GM21529 (cell line): ENCODE results near the gene SMLR1.
A peak's percentile ranks its signal among the peaks of the same experiment; 100 is the strongest.

ENCODE experiments used
- ATAC-seq: cut with Tn5 transposase; IDR thresholded peaks from one replicate; pipeline ENCODE4 v1.9.1; 2021; ENCODE audit not compliant: unreplicated experiment

The SMLR1 gene

GRCh38 chr6:130824978-130825694 lies 2.1 kb upstream of the SMLR1 start:
- ATAC-seq: no peak

GRCh38 chr6:130825772-130826441 lies 1.3 kb upstream of the SMLR1 start:
- ATAC-seq: no peak

- no peak for ATAC-seq
Measured at GRCh38 chr6:130826442-130827246, 562 bp upstream of the SMLR1 start.

- no peak for ATAC-seq
Measured at GRCh38 chr6:130829333-130829910, 2.2 kb downstream of the SMLR1 start.

- no peak for ATAC-seq
Measured at GRCh38 chr6:130831607-130832006, 4.4 kb downstream of the SMLR1 start.

GRCh38 chr6:130833569-130833968 lies 6.4 kb downstream of the SMLR1 start:
- no peak for ATAC-seq

GRCh38 chr6:130834482-130835251 lies 7.5 kb downstream of the SMLR1 start:
- ATAC-seq: no peak

GRCh38 chr6:130836055-130836640 lies 8.9 kb downstream of the SMLR1 start:
- ATAC-seq: no peak

GRCh38 chr6:130837067-130837466 lies 9.9 kb downstream of the SMLR1 start:
- ATAC-seq: no peak

GRCh38 chr6:130838250-130838860 lies 11.1 kb downstream of the SMLR1 start:
- ATAC-seq: no peak

- ATAC-seq: no peak
Measured at GRCh38 chr6:130838951-130839350, 11.7 kb downstream of the SMLR1 start.

- ATAC-seq: no peak
Measured at GRCh38 chr6:130839379-130839778, 12.2 kb downstream of the SMLR1 start.

GRCh38 chr6:130840050-130840449 lies 12.8 kb downstream of the SMLR1 start:
- no peak for ATAC-seq

GRCh38 chr6:130841128-130841728 lies 14.0 kb downstream of the SMLR1 start:
- ATAC-seq: no peak

- ATAC-seq: peak; percentile 80
Measured at GRCh38 chr6:130843575-130844320, 16.5 kb downstream of the SMLR1 start.

- ATAC-seq: no peak
Measured at GRCh38 chr6:130846501-130846900, 19.3 kb downstream of the SMLR1 start.

GRCh38 chr6:130847001-130847910 lies 20.1 kb downstream of the SMLR1 start:
- ATAC-seq: no peak

- ATAC-seq: peak; percentile 81
Measured at GRCh38 chr6:130848945-130849344, 21.7 kb downstream of the SMLR1 start.
